Prostate gland (tissue), 2 donors: ENCODE data around the gene PIP5K1A.

Experiments
- CTCF ChIP-seq, 4 experiments: fragments of 200-600 bp in 2 of 4; fragments of 450-650 bp in 2 of 4; sonication (generic) in 2 of 4; IDR thresholded peaks; 1 replicate in 3 of 4; 2 replicates in 1 of 4; pipeline ENCODE4 v1.5.1; 2016 to 2019; ENCODE audit warnings: antibody characterized with exemption in 4 of 4, mild to moderate bottlenecking in 2 of 4, moderate library complexity in 2 of 4
- POLR2A ChIP-seq: fragments of 450-650 bp; IDR thresholded peaks from one replicate; pipeline ENCODE4 v1.6.1; 2016; ENCODE audit warnings: antibody characterized with exemption, mild to moderate bottlenecking
- POLR2AphosphoS5 ChIP-seq: sonication (generic); formaldehyde crosslinking; IDR thresholded peaks from one replicate; pipeline ENCODE4 v1.6.1; 2017; ENCODE audit warnings: antibody characterized with exemption

- TF ChIP-seq CTCF (IDR thresholded peaks at IDR 0.05) (no peak), POLR2A (no peak), POLR2AphosphoS5 (no peak)
Measured at GRCh38 chr1:151267760-151268159, 69.4 kb downstream of the PIP5K1A start.
